Measurements from ENCODE around the gene HDAC7.

Gene HDAC7

GRCh38 chr12:47746073-47746472 is 73.6 kb downstream of the HDAC7 start:
- no peak for DNase-seq (ENCODE audit: low read depth)

GRCh38 chr12:47745485-47746041 is 74.1 kb downstream of the HDAC7 start:
- DNase-seq (ENCODE audit: low read depth): no peak

GRCh38 chr12:47744778-47745436 is 74.8 kb downstream of the HDAC7 start:
- no peak for DNase-seq (ENCODE audit: low read depth)

GRCh38 chr12:47744005-47744651 is 75.6 kb downstream of the HDAC7 start:
- peak; percentile 50 for DNase-seq (ENCODE audit: low read depth)

- no peak for DNase-seq (ENCODE audit: low read depth)
Observed at GRCh38 chr12:47743311-47743860, 76.3 kb downstream of the HDAC7 start.

GRCh38 chr12:47742253-47742825 is 77.4 kb downstream of the HDAC7 start:
- peak; percentile 59 for DNase-seq (ENCODE audit: low read depth)

- peak; percentile 52 for DNase-seq (ENCODE audit: low read depth)
Observed at GRCh38 chr12:47741340-47741703, 78.4 kb downstream of the HDAC7 start.

GRCh38 chr12:47740606-47741339 is 78.9 kb downstream of the HDAC7 start:
- no peak for DNase-seq (ENCODE audit: low read depth)

- no peak for DNase-seq (ENCODE audit: low read depth)
Observed at GRCh38 chr12:47739979-47740378, 79.7 kb downstream of the HDAC7 start.

GRCh38 chr12:47739297-47739696 is 80.4 kb downstream of the HDAC7 start:
- no peak for DNase-seq (ENCODE audit: low read depth)

GRCh38 chr12:47737936-47738594 is 81.6 kb downstream of the HDAC7 start:
- no peak for DNase-seq (ENCODE audit: low read depth)

GRCh38 chr12:47736877-47737676 is 82.6 kb downstream of the HDAC7 start:
- DNase-seq (ENCODE audit: low read depth): no peak

GRCh38 chr12:47736216-47736615 is 83.5 kb downstream of the HDAC7 start:
- DNase-seq (ENCODE audit: low read depth): no peak

- no peak for DNase-seq (ENCODE audit: low read depth)
Observed at GRCh38 chr12:47735649-47736048, 84.1 kb downstream of the HDAC7 start.

GRCh38 chr12:47734725-47735480 is 84.8 kb downstream of the HDAC7 start:
- no peak for DNase-seq (ENCODE audit: low read depth)

GRCh38 chr12:47733142-47733541 is 86.6 kb downstream of the HDAC7 start:
- no peak for DNase-seq (ENCODE audit: low read depth)
